HTERT RPE-1 (cell line): ENCODE measurements around the gene PARVG.

ENCODE experiments used
- in situ Hi-C: fragments of 300-500 bp; cut with MboI; formaldehyde crosslinking; loops from 4 replicates; pipeline ENCODE4 v1.14.3; 2020; ENCODE audit warnings: low sequenced_read_pairs

PARVG gene

DNA sequence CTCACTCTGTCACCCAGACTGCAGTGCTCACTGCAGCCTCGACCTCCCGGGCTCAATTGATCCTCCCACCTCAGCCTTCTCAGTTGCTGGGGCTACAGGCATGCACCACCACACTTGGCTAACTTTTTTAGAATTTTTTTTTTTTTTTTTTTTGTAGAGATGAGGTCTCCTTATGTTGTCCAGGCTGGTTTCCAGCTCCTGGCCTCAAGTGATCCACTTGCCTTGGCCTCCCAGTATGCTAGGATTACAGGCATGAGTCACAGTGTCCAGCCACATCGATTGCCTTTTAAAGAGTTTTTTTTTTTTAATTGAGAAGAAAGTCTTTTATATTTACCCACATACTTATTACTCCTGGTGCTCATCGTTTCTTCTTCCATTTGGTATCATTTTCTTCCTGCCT lies 30.0 kb downstream of the PARVG start:
- in situ Hi-C loops: no loop called here

- in situ Hi-C loops: no loop called here
Observed at GRCh38 chr22:44211256-44211945, 30.7 kb downstream of the PARVG start.

GRCh38 chr22:44211946-44212930 lies 31.5 kb downstream of the PARVG start:
- in situ Hi-C loops: no loop called here

DNA sequence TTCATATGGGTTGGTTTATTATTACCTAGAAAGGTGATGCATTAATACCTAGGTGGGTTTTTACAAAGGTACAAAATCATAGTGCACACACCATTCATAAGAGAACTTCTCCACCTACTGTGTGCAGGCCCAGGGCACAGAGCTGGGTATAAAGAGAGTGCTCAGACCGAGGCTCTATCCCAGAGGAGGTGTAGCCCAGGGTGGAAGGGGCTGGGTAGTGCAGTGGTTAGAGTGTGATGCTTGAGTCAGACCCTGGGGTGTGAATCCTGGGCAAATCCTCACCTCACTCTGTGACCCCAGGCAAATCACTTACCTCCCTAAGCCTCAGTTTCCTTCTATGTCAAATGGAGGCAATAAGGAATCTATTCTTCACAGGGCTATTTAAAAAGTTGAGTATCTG lies 32.2 kb downstream of the PARVG start:
- in situ Hi-C loops: no loop called here

GRCh38 chr22:44213489-44214043 lies 32.8 kb downstream of the PARVG start:
- in situ Hi-C loops: no loop called here

DNA sequence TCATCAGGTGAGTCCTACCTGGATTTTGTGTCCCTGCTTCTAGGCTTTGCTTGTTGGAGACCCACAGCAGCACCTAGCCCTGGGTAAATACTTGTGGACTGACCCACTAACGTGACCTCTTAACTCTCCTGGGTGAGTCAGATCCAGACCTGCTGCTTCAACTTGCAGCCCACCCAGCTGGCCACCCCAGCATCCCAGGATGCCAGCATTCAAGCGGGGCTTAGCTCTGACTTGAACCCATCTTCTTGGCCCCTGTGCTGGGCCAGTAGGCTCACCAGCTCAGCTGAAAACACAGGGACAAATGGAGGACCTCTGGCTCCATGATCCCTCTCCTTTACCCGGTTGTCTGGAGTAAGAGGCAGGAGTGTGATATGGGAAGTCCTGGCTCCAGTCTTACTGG lies 33.5 kb downstream of the PARVG start:
- in situ Hi-C loops: no loop called here

GRCh38 chr22:44214764-44215163 lies 34.0 kb downstream of the PARVG start:
- in situ Hi-C loops: no loop called here

- in situ Hi-C loops: no loop called here
Observed at GRCh38 chr22:44215287-44215686, 34.6 kb downstream of the PARVG start.

GRCh38 chr22:44217346-44217745 lies 36.6 kb downstream of the PARVG start:
- in situ Hi-C loops: no loop called here

- in situ Hi-C loops: no loop called here
Observed at GRCh38 chr22:44218071-44218470, 37.3 kb downstream of the PARVG start.

DNA sequence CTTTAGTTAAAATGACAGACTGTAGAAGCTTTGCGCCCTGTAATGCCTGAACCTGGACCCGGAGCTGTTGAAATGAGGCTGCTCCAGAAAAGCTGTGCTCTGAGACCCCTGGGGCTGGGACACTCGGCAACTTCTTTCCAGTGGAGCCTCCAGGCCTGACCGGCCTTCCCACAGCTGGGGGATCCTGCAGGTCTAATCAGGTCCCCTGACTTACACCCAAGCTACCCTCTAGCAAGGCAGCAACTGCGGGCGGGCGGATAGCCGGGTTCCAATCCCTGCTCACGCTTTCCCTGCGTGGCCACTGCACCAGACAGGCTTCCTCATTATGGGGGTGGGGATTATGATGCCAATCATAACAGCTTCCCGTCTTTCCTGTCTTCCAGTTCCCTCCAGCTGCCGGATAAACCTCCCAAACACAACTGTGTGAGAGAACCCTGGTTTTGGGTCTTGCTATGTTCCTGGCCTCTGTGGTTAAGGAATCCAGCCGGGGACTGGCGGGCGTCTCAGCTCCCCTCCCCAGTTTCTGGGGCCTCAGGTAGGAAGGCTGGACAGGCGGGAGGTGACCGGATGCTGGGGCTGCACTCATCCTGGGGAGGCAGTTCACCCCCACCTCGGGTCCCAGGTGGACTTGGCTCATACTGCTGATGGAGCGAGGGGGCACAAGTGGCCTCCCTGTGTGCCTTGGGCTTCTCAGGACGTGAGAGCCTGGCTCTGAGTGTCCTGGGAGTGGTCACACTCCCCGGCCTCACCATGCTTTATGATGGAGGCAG lies 38.6 kb downstream of the PARVG start:
- in situ Hi-C loops: no loop called here

- in situ Hi-C loops: no loop called here
Observed at GRCh38 chr22:44220727-44221680, 40.3 kb downstream of the PARVG start.

DNA sequence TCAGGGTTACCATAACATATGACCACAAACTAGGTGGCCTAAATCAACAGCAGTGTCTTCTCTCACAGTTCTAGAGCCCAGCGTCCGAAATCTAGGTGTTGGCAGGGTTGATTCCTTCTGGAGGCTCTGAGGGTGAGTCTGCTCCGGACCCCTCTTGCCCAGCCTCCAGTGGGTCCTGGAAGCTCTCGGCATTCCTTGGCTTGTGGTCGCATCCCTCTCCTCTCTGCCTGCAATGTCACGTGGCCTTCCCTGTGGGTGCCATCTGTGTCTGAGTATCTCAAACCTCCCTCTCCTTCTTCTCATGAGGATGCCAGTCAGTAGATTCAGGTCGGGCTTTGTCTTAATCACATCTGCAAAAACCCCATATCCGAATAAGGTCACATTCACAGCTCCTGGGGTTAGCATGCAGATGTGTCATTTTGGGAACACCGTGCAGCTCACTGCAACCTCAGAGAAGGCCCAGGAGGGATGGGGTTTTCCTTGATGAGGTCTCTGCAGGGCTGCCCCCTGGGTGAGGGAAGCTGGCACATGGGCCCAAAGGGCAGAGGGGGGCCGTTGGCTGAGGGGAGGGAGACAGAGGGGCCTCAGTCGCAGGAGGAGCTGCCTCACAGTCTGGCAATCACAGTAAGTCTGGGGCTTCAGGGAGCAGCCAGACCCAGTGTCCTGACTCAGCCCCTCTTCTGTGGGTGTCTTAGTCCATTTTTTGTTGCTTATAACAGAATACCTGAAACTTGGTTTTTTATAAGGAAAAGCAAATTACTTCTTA lies 41.2 kb downstream of the PARVG start:
- in situ Hi-C loops: no loop called here

- in situ Hi-C loops: no loop called here
Observed at GRCh38 chr22:44224166-44224565, 43.4 kb downstream of the PARVG start.

DNA sequence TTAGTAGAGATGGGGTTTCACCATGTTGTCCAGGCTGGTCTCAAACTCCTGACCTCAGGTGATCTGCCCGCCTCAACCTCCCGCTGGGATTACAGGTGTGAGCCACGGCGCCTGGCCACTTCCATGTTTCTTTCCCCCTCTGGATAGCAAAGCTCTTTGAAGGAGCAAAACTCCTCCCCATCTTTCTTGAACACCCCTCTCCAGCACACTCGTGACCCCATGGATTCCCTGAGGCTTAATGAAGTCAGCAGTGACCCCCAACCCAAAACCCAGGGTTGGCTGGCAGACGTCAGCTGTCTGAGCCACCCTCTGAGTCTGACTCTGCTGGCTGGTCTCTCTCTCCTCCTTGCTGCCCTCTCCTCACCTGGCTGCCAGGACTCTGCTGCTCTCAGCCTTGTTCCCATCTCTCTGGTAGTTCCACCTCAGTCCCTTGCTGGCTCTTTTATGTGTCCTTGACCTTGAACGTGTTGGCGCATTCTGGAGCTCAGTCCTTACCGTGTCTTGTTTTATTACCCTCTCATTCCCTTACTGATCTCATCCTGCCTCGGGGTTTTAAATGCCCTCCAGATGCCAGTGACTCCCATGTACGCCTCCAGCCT lies 44.5 kb downstream of the PARVG start:
- in situ Hi-C loops: no loop called here

DNA sequence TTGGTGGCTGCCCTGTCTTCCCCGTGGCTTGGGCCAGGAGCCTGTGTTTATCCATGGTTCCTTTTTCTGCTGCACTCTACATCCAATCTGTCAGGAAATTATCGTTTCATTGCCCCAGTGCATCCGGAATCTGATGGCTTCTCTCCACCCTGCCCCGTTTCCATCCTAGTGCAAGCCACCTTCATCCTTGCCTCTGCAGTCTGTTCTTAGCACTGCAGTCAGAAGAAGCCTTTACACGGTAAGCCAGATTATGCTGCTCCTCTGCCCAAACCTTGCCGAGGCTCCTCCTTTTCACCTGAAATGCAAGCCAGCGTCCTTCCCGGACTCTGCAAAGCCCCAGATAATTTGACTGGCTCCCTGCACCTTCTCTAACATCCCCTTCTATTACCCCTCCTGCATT lies 45.1 kb downstream of the PARVG start:
- in situ Hi-C loops: no loop called here

- in situ Hi-C loops: no loop called here
Observed at GRCh38 chr22:44229331-44229730, 48.6 kb downstream of the PARVG start.

DNA sequence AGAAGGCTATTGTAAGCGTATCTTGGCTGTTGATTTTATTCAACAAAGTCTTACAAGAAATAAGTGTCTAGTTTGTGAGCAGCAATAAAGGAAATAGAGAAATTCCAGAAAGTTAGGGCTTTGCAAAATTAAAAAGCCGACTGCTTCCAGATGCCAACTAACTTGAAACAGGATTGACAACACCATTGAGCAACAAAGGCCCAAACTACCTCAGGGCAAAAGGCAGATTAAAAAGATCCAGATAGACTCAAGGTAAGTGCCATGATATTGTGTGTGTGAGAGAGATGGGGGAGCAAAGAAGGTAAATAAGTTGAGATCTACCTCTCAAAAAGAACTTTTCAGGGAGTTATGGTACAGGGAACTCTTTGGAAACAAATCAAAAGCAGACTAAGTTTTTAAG lies 49.1 kb downstream of the PARVG start:
- in situ Hi-C loops: no loop called here

DNA sequence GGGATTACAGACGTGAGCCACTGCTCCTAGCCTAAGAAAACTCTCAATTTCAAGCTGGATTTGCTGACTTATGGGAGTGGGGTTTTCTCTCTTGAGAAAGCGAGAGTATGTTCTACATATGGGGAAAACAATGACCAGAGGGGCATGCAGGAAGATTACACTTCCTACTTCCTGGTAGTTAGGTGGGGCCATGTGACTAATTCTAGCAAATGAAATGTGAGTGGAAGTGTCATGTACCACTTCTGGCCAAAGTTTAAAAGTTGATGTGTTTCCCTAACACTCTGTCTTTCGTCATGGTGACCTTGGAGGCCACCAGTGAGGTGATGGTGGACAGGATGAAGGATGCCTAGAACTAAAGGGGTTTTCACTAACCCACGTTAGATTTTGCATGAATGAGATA lies 50.5 kb downstream of the PARVG start:
- in situ Hi-C loops: no loop called here
